GM21619 (cell line): ENCODE results near the gene RALGPS2.

Source experiments
- ATAC-seq: cut with Tn5 transposase; IDR thresholded peaks from one replicate; pipeline ENCODE4 v1.9.1; 2021; ENCODE audit not compliant: unreplicated experiment

RALGPS2 gene

GRCh38 chr1:178724728-178725465, at the start of gene RALGPS2:
Gene RALGPS2 (plus strand): TSS chr1:178725244. CDS start chr1:178776765, 51,521 bp downstream.
- peak; percentile 51 for ATAC-seq

- ATAC-seq, result no peak
Measured at GRCh38 chr1:178679237-178679636, 45.8 kb upstream of the RALGPS2 start.

DNA sequence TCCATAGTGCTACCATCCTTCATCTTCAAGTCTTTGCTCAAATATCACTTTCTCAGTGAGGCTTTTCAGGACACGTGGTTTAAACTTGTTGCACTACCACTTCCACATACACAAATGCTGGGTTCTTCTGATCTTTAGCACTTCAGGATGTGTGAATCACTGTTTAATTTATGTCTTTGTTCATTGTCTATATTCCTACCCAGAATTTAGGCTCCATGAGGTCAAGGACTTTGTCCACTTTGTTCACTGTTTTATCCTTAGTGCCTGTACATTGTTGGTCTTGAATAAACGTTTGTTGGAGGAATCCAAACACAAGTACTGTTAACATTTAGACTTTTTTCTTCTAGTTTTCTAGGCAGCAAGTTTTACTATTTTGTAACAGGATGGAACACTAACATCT, 42.6 kb upstream of the RALGPS2 start:
- no peak for ATAC-seq

DNA sequence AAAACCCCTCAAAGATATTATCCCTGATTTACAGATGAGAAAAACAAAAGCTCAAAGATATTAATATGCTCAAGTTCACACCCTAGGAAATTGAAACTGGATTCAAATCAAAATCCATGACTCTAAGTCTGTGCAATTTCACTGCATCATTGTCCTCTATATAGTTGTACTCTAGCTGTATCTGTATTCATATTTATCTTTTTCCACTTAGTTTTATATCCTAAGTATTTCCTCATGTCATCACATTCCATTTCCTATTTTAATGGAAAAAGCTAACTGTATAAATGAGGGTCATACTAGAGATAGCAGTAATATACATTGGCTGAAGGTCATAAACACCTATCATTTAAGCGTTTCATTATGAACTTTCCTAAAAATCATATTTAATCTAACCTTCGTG, 42.2 kb upstream of the RALGPS2 start:
- ATAC-seq, result no peak

DNA sequence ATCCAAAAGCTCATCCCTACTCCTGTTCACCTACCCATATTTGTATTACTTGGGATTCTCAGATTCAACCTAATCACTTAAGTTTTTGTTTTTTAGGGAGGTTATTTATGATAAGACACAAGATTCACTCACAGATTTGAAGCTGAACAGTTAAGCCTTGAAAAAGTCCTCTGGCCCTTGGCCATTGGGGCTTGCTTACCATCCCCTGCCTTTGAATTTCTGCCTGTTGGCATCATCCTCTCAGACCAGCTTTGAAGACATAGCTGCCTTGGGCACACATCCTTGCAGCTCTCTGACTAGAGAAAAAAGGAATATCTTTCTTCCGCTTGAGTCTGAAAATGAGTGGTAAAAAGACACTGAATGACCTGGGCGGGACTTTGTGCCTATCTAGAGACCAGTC, 41.8 kb upstream of the RALGPS2 start:
- ATAC-seq, result no peak

GRCh38 chr1:178684111-178684510, 40.9 kb upstream of the RALGPS2 start:
- no peak for ATAC-seq

GRCh38 chr1:178684542-178685000, 40.5 kb upstream of the RALGPS2 start:
- peak; percentile 88 for ATAC-seq

GRCh38 chr1:178686407-178686806, 38.6 kb upstream of the RALGPS2 start:
- no peak for ATAC-seq

DNA sequence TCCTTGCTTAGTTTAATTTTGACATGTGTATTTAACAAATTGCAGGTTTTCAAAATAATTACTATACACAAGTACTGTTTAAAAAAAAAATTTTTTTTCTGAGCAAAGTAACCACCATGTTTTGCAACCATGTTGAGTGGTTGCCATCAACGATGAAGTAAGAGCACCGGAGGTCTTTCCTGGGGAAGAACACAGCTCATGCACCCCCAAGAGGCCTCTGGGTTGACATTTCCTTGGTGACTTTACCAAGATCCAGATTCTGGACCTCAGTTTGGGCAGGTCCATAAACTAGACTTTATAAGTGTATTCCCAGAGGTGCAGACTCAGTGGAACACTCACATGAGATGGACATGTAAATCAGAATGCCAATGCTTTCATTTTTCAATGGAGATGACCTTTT, 36.8 kb upstream of the RALGPS2 start:
- no peak for ATAC-seq

GRCh38 chr1:178689769-178690168, 35.3 kb upstream of the RALGPS2 start:
- ATAC-seq, result no peak

DNA sequence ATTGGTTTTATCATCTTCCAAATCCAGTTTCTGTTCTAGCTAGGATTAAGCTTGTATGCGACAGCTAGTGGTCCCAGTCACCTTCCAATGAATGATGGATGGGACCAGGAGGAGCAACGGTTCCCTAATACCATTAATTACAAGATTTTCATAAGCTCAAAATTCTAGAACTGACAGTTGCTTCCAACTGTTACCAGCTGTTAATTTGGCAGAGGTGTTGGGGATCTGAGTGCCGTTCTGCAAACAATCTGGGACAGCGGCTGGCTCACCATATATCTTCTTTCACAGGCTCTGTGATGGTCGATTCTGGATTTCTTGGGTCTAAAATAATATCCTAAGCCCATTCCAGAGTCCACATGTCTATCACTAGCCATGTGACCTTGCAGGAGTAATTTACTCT, 34.5 kb upstream of the RALGPS2 start:
- ATAC-seq, result no peak

DNA sequence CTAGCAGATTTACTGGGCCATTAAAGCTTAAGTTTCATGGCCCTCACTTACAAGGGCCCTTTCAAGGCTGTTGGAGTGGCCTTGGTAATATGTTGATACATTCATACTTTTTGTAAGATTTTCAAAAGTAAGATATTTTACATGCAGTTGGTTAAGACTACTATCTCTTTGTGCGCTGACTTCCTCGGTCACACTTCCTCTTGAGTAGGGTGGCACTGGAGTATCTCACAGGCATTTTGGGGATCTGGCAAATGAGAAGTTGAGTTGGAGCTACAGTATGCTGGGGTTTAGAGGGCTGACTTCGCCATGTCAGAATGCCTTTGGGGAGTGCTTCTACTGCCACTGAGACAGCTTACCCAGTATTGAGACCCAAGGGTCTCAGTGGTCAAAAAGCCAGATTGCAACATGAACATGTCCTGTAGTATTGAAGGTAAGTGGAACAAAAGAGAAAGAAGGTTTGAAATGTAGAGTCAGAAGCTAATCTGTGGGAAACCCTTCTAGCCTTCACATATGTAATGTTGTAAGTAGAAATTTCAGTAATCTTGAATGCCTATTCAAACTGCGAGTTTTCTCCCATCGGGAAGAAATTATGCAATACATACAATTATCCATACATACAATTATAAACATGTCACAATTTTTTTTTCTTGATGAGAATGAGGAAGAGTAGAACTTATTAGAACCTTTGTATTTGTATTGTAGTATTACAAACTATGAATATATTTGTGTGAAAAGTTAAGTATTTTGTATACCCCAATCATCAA, 32.3 kb upstream of the RALGPS2 start:
- no peak for ATAC-seq

DNA sequence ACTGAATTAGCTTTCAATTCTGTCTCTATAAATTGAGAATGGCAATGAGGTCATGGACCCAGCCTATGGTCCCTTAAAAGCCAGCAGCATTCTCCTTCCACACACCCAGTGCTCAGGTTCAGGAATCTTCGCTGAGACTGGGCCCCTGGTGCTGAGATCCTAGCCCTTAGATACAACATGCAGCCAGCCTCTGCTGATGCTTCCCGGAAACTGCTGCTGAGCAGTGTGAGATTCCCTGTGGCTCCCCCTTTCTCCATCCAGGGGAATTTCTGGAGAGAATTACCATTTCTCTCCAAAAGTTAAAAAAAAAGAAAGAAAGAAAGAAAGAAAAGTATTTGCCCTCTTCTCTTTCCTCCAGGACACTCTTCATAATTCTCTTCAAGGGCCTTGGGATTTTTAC, 31.7 kb upstream of the RALGPS2 start:
- ATAC-seq, result no peak

GRCh38 chr1:178694923-178695525, 30.0 kb upstream of the RALGPS2 start:
- ATAC-seq, result no peak

GRCh38 chr1:178702146-178702545, 22.9 kb upstream of the RALGPS2 start:
- no peak for ATAC-seq

GRCh38 chr1:178704833-178705232, 20.2 kb upstream of the RALGPS2 start:
- no peak for ATAC-seq

- no peak for ATAC-seq
Measured at GRCh38 chr1:178706432-178706831, 18.6 kb upstream of the RALGPS2 start.

GRCh38 chr1:178713259-178713658, 11.8 kb upstream of the RALGPS2 start:
- ATAC-seq, result no peak

DNA sequence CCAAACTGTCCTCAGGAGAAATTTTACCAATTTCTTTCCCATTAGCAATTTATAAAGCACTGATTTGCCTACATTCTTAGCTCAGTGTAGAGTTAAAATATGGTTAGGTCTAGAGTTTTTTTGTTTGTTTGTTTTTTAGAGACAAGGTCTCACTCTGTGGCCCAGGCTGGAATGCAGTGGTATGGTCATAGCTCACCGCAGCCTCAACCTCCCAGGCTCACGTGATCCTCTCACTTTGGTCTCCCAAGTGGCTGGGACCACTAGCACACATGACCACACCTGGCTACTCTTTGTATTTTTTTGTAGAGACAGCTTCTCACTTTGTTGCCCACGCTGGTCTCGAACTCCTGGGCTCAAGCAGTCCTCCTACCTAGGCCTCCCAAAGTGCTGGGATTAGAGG, 10.6 kb upstream of the RALGPS2 start:
- ATAC-seq, result no peak

- ATAC-seq, result no peak
Measured at GRCh38 chr1:178716111-178716510, 8.9 kb upstream of the RALGPS2 start.

- no peak for ATAC-seq
Measured at GRCh38 chr1:178718520-178718919, 6.5 kb upstream of the RALGPS2 start.

- ATAC-seq, result no peak
Measured at GRCh38 chr1:178723546-178723945, 1.5 kb upstream of the RALGPS2 start.
